HepG2 (cell line): Measurements from ENCODE around the gene PPP1R12A.

Experiments used
- BCL6 ChIP-seq: IDR thresholded peaks from 2 replicates; pipeline ENCODE4 v1.6.1; 2016; ENCODE audit warnings: missing genetic modification reagents, missing compliant biosample characterization
- BHLHE40 ChIP-seq: IDR thresholded peaks from 2 replicates; pipeline ENCODE4 v1.6.1; 2011; ENCODE audit warnings: low read length, improper control_type of control experiment
- BRCA1 ChIP-seq: sonication (generic); formaldehyde crosslinking; IDR thresholded peaks from 2 replicates; pipeline ENCODE4 v1.4.0; 2020; ENCODE audit warnings: missing genetic modification reagents
- E2F5 ChIP-seq: sonication (generic); formaldehyde crosslinking; conservative IDR thresholded peaks from 2 replicates; pipeline ENCODE4 v1.4.0; 2020; ENCODE audit warnings: missing genetic modification reagents
- JUNB ChIP-seq: sonication (generic); formaldehyde crosslinking; IDR thresholded peaks from 2 replicates; pipeline ENCODE4 v1.8.0; 2022; ENCODE audit warnings: missing genetic modification reagents, mild to moderate bottlenecking, borderline replicate concordance
- KDM1A ChIP-seq: IDR thresholded peaks from 2 replicates; pipeline ENCODE4 v1.6.1; 2016; ENCODE audit warnings: missing compliant biosample characterization
- MLXIP ChIP-seq: sonication (generic); formaldehyde crosslinking; IDR thresholded peaks from 2 replicates; pipeline ENCODE4 v1.9.0; 2021; ENCODE audit warnings: missing genetic modification reagents, borderline replicate concordance
- MXI1 ChIP-seq: IDR thresholded peaks from 3 replicates; pipeline ENCODE4 v1.6.1; 2012; ENCODE audit warnings: low read depth, low read length, inconsistent platforms, borderline replicate concordance
- NCOA2 ChIP-seq: sonication (generic); formaldehyde crosslinking; IDR thresholded peaks from 2 replicates; pipeline ENCODE4 v1.8.0; 2022; ENCODE audit warnings: inconsistent platforms
- SIN3A ChIP-seq: IDR thresholded peaks from 2 replicates; pipeline ENCODE4 v1.6.1; 2011; ENCODE audit warnings: low read depth, mild to moderate bottlenecking, control low read depth, low read length, borderline replicate concordance
- ZNF550 ChIP-seq: sonication (generic); formaldehyde crosslinking; IDR thresholded peaks from 2 replicates; pipeline ENCODE4 v1.4.0; 2020; ENCODE audit warnings: mild to moderate bottlenecking, missing genetic modification reagents, borderline replicate concordance
- ZNF616 ChIP-seq: sonication (generic); formaldehyde crosslinking; IDR thresholded peaks from 2 replicates; pipeline ENCODE4 v1.5.0; 2020; ENCODE audit warnings: low read depth, mild to moderate bottlenecking, missing genetic modification reagents

- TF ChIP-seq BRCA1 (CRISPR knock-in tag) (no peak), MXI1 (no peak), E2F5 (CRISPR knock-in tag) (no peak), KDM1A (CRISPR knock-in tag) (no peak), ZNF616 (CRISPR knock-in tag) (no peak), MLXIP (CRISPR knock-in tag) (no peak), SIN3A (no peak), BCL6 (CRISPR knock-in tag) (no peak), JUNB (CRISPR knock-in tag) (no peak), NCOA2 (CRISPR knock-in tag) (no peak), BHLHE40 (no peak), ZNF550 (CRISPR knock-in tag) (no peak)
Observed at GRCh38 chr12:79920421-79921238, 14.3 kb downstream of the PPP1R12A start.
